ENCODE results near the gene TCERG1L.

TCERG1L gene

GRCh38 chr10:131207176-131207575 lies 104.3 kb downstream of the TCERG1L start:
- TF ChIP-seq CTCF (conservative IDR thresholded peaks at IDR 0.05; ENCODE audit: control insufficient read depth, insufficient read depth, low read depth, low read length) = no peak
- no peak overlapping the region for H3K4me3 ChIP-seq (ENCODE audit: control insufficient read depth, low read depth, low read length)
- DNase-seq (ENCODE audit: low read depth) = no peak

GRCh38 chr10:131206111-131206995 lies 105.2 kb downstream of the TCERG1L start:
- no peak for DNase-seq (ENCODE audit: low read depth)
- TF ChIP-seq CTCF (conservative IDR thresholded peaks at IDR 0.05; ENCODE audit: control insufficient read depth, insufficient read depth, low read depth, low read length) = no peak
- no peak overlapping the region for H3K4me3 ChIP-seq (ENCODE audit: control insufficient read depth, low read depth, low read length)

- DNase-seq (ENCODE audit: low read depth) = no peak
- TF ChIP-seq CTCF (conservative IDR thresholded peaks at IDR 0.05; ENCODE audit: control insufficient read depth, insufficient read depth, low read depth, low read length) = no peak
Observed at GRCh38 chr10:131205556-131205955, 106.0 kb downstream of the TCERG1L start.

GRCh38 chr10:131204406-131205152 lies 106.9 kb downstream of the TCERG1L start:
- no peak overlapping the region for H3K4me3 ChIP-seq (ENCODE audit: control insufficient read depth, low read depth, low read length)
- no peak for TF ChIP-seq CTCF (conservative IDR thresholded peaks at IDR 0.05; ENCODE audit: control insufficient read depth, insufficient read depth, low read depth, low read length)

More at GRCh38 chr10:131205556-131205955, 106.0 kb downstream of the TCERG1L start:
- no peak overlapping the region for H3K4me3 ChIP-seq (ENCODE audit: control insufficient read depth, low read depth, low read length)

GRCh38 chr10:131203456-131204357 lies 107.8 kb downstream of the TCERG1L start:
- no peak for DNase-seq (ENCODE audit: low read depth)
- TF ChIP-seq CTCF (conservative IDR thresholded peaks at IDR 0.05; ENCODE audit: control insufficient read depth, insufficient read depth, low read depth, low read length) = no peak
- no peak overlapping the region for H3K4me3 ChIP-seq (ENCODE audit: control insufficient read depth, low read depth, low read length)

More at GRCh38 chr10:131204406-131205152, 106.9 kb downstream of the TCERG1L start:
- no peak for DNase-seq (ENCODE audit: low read depth)

GRCh38 chr10:131202990-131203389 lies 108.5 kb downstream of the TCERG1L start:
- DNase-seq (ENCODE audit: low read depth) = no peak
- no peak overlapping the region for H3K4me3 ChIP-seq (ENCODE audit: control insufficient read depth, low read depth, low read length)
- no peak for TF ChIP-seq CTCF (conservative IDR thresholded peaks at IDR 0.05; ENCODE audit: control insufficient read depth, insufficient read depth, low read depth, low read length)

Measured in fibroblast of mammary gland (primary cell).